HEK293 (cell line): ENCODE data around the gene CREB5.
A peak's percentile ranks its signal among the peaks of the same experiment; 100 is the strongest.

Experiments used
- CTCF ChIA-PET: fragments of 350-600 bp; formaldehyde crosslinking; extraction: SDS; loops from one replicate; lab custom pipeline; 2021; ENCODE audit warnings: antibody characterized with exemption; lab: Yijun Ruan, JAX
- POLR2A ChIA-PET: fragments of 300-600 bp; formaldehyde crosslinking; extraction: SDS; loops from one replicate; lab custom pipeline; 2020; ENCODE audit warnings: antibody characterized with exemption, inconsistent platforms; lab: Yijun Ruan, JAX
- H3K27ac ChIP-seq: fragments of 200-500 bp; sonication (Bioruptor generic); 2 replicates; pipeline ENCODE4 v1.5.1; 2014; ENCODE audit warnings: low read depth, low read length, control low read depth, inconsistent platforms; ENCODE audit errors: extremely low read depth
- H3K36me3 ChIP-seq, 2 experiments: fragments of 200-500 bp in 1 of 2; sonication (Bioruptor generic) in 1 of 2; 1 replicate in 1 of 2; 2 replicates in 1 of 2; pipeline ENCODE4 v1.5.1; 2014 to 2017; ENCODE audit warnings: inconsistent platforms in 2 of 2, low read length in 2 of 2; ENCODE audit not compliant: control insufficient read depth in 2 of 2, insufficient read depth in 1 of 2
- H3K4me1 ChIP-seq: fragments of 200-500 bp; sonication (Bioruptor generic); 2 replicates; pipeline ENCODE4 v1.5.1; 2014; ENCODE audit warnings: mild to moderate bottlenecking, low read length, inconsistent platforms; ENCODE audit not compliant: control insufficient read depth, insufficient read depth
- H3K4me3 ChIP-seq: 2 replicates; pipeline ENCODE4 v1.5.1; 2011; ENCODE audit warnings: low read depth, mild to moderate bottlenecking, control low read depth, low read length, moderate library complexity
- H3K9me3 ChIP-seq: fragments of 200-500 bp; sonication (Bioruptor generic); 2 replicates; pipeline ENCODE4 v1.5.1; 2014; ENCODE audit warnings: low read depth, low read length, inconsistent platforms; ENCODE audit not compliant: control insufficient read depth, insufficient read depth
- BCL11B ChIP-seq: fragments of 450-650 bp; formaldehyde crosslinking; IDR thresholded peaks from 2 replicates; pipeline ENCODE4 v1.5.1; 2016; ENCODE audit warnings: low read depth, missing biosample characterization, missing genetic modification characterization
- BCL6B ChIP-seq: fragments of 450-650 bp; formaldehyde crosslinking; IDR thresholded peaks from 2 replicates; pipeline ENCODE4 v1.5.1; 2017; ENCODE audit warnings: missing biosample characterization, missing genetic modification characterization
- KLF1 ChIP-seq: fragments of 450-650 bp; formaldehyde crosslinking; IDR thresholded peaks from 2 replicates; pipeline ENCODE4 v1.5.1; 2016; ENCODE audit warnings: missing biosample characterization, missing genetic modification characterization
- KLF17 ChIP-seq: fragments of 450-650 bp; formaldehyde crosslinking; IDR thresholded peaks from 2 replicates; pipeline ENCODE4 v1.5.1; 2016; ENCODE audit warnings: missing biosample characterization, missing genetic modification characterization
- KLF9 ChIP-seq: fragments of 450-650 bp; formaldehyde crosslinking; IDR thresholded peaks from 2 replicates; pipeline ENCODE4 v1.5.1; 2016; ENCODE audit warnings: missing biosample characterization, missing genetic modification characterization, low read depth
- MYNN ChIP-seq: fragments of 450-650 bp; formaldehyde crosslinking; IDR thresholded peaks from 2 replicates; pipeline ENCODE4 v1.5.1; 2016; ENCODE audit warnings: missing biosample characterization, missing genetic modification characterization, borderline replicate concordance
- SP7 ChIP-seq: fragments of 450-650 bp; formaldehyde crosslinking; IDR thresholded peaks from 2 replicates; pipeline ENCODE4 v1.5.1; 2016; ENCODE audit warnings: missing biosample characterization, missing genetic modification characterization
- YY1 ChIP-seq: fragments of 450-650 bp; formaldehyde crosslinking; IDR thresholded peaks from 2 replicates; pipeline ENCODE4 v1.5.1; 2018; ENCODE audit warnings: missing biosample characterization, missing genetic modification characterization
- ZBTB8A ChIP-seq: fragments of 450-650 bp; formaldehyde crosslinking; IDR thresholded peaks from 2 replicates; pipeline ENCODE4 v1.5.1; 2016; ENCODE audit warnings: missing biosample characterization, missing genetic modification characterization
- ZNF18 ChIP-seq: fragments of 450-650 bp; formaldehyde crosslinking; IDR thresholded peaks from 2 replicates; pipeline ENCODE4 v1.5.1; 2016; ENCODE audit warnings: missing biosample characterization, missing genetic modification characterization
- ZNF221 ChIP-seq: fragments of 450-650 bp; formaldehyde crosslinking; IDR thresholded peaks from 2 replicates; pipeline ENCODE4 v1.5.1; 2017; ENCODE audit warnings: missing biosample characterization, missing genetic modification characterization, borderline replicate concordance
- ZNF335 ChIP-seq: fragments of 450-650 bp; formaldehyde crosslinking; conservative IDR thresholded peaks from 2 replicates; pipeline ENCODE4 v1.5.1; 2016; ENCODE audit warnings: missing biosample characterization, missing genetic modification characterization
- ZNF350 ChIP-seq: fragments of 450-650 bp; formaldehyde crosslinking; IDR thresholded peaks from 2 replicates; pipeline ENCODE4 v1.5.0; 2017; ENCODE audit warnings: missing biosample characterization, mild to moderate bottlenecking, missing genetic modification characterization
- ZNF514 ChIP-seq: fragments of 450-650 bp; formaldehyde crosslinking; IDR thresholded peaks from 2 replicates; pipeline ENCODE4 v1.5.1; 2016; ENCODE audit warnings: missing biosample characterization, missing genetic modification characterization
- ZNF629 ChIP-seq: fragments of 450-650 bp; formaldehyde crosslinking; IDR thresholded peaks from 2 replicates; pipeline ENCODE4 v1.5.1; 2017; ENCODE audit warnings: missing biosample characterization, missing genetic modification characterization
- ZNF677 ChIP-seq: fragments of 450-650 bp; IDR thresholded peaks from 2 replicates; pipeline ENCODE4 v1.5.0; 2018; ENCODE audit warnings: missing biosample characterization, mild to moderate bottlenecking, missing genetic modification characterization, moderate library complexity
- ZNF701 ChIP-seq: fragments of 450-650 bp; formaldehyde crosslinking; IDR thresholded peaks from 2 replicates; pipeline ENCODE4 v1.5.1; 2016; ENCODE audit warnings: missing biosample characterization, missing genetic modification characterization
- ZNF777 ChIP-seq: fragments of 450-650 bp; formaldehyde crosslinking; IDR thresholded peaks from 2 replicates; pipeline ENCODE4 v1.5.1; 2017; ENCODE audit warnings: missing biosample characterization, missing genetic modification characterization, borderline replicate concordance
- ZNF830 ChIP-seq: fragments of 450-650 bp; IDR thresholded peaks from 2 replicates; pipeline ENCODE4 v1.5.0; 2018; ENCODE audit warnings: missing biosample characterization, missing genetic modification characterization, low read depth, mild to moderate bottlenecking, moderate library complexity
- ZSCAN18 ChIP-seq: fragments of 450-650 bp; formaldehyde crosslinking; IDR thresholded peaks from 2 replicates; pipeline ENCODE4 v1.5.1; 2016; ENCODE audit warnings: missing biosample characterization, missing genetic modification characterization
- TF ChIP-seq, protein P1 (sequence below): fragments of 450-650 bp; formaldehyde crosslinking; IDR thresholded peaks from 2 replicates; pipeline ENCODE4 v1.5.1; 2016; ENCODE audit warnings: missing biosample characterization, missing genetic modification characterization

Gene CREB5

GRCh38 chr7:28573651-28574301 lies 161.5 kb downstream of the CREB5 start (continued):
- TF ChIP-seq, protein P1, sequence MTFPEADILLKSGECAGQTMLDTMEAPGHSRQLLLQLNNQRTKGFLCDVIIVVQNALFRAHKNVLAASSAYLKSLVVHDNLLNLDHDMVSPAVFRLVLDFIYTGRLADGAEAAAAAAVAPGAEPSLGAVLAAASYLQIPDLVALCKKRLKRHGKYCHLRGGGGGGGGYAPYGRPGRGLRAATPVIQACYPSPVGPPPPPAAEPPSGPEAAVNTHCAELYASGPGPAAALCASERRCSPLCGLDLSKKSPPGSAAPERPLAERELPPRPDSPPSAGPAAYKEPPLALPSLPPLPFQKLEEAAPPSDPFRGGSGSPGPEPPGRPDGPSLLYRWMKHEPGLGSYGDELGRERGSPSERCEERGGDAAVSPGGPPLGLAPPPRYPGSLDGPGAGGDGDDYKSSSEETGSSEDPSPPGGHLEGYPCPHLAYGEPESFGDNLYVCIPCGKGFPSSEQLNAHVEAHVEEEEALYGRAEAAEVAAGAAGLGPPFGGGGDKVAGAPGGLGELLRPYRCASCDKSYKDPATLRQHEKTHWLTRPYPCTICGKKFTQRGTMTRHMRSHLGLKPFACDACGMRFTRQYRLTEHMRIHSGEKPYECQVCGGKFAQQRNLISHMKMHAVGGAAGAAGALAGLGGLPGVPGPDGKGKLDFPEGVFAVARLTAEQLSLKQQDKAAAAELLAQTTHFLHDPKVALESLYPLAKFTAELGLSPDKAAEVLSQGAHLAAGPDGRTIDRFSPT (tag by site-specific recombination) = no peak
- no peak for TF ChIP-seq ZNF701 (tag by site-specific recombination)
- TF ChIP-seq ZSCAN18 (tag by site-specific recombination) = no peak
- no peak for TF ChIP-seq YY1 (tag by site-specific recombination)
- no peak for TF ChIP-seq KLF9 (tag by site-specific recombination)
- TF ChIP-seq ZNF350 (tag by site-specific recombination) = no peak
- TF ChIP-seq ZBTB8A (tag by site-specific recombination) = no peak
- peak; percentile 18; the same call in 1 of the 2 replicates for TF ChIP-seq ZNF335
- TF ChIP-seq BCL6B (tag by site-specific recombination) = no peak
- TF ChIP-seq ZNF830 (tag by site-specific recombination) = no peak

DNA sequence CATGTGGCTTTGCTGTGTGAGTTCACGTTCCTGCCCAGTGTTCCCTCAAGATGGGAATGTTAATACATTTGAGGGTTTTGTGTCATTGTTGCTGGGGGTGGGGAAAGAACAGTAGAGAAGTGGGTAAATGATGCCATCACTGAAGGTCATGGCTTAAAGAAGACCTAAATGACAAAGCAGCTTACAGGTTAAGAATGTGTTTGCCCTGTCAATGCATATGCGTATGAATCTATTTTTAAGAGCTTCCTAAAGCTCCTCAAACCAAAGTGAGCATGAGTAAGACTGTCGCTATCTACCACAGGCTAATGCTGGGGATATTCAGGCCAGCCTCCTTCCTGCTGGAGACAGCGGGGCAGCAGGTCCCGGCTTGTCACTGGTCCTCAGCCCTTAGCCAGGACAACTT lies 162.9 kb downstream of the CREB5 start:
- Histone ChIP-seq H3K4me3 (no peak overlapping the region), H3K4me1 (peaks cover 27% of the 10 kb centered on the region), H3K9me3 (no peaks in the 10 kb centered on the region), H3K36me3 (no peaks in the 10 kb centered on the region), H3K27ac (no peak overlapping the region)
- TF ChIP-seq ZNF514 (no peak), KLF1 (tag by site-specific recombination) (no peak), ZNF777 (no peak), ZNF18 (tag by site-specific recombination) (no peak), ZNF629 (tag by site-specific recombination) (no peak), MYNN (tag by site-specific recombination) (no peak), ZNF221 (tag by site-specific recombination) (no peak), BCL11B (tag by site-specific recombination) (no peak), ZNF677 (tag by site-specific recombination) (no peak), SP7 (tag by site-specific recombination) (no peak), KLF17 (no peak)
- POLR2A ChIA-PET = interaction anchor here (1.0 kb wide), 1 partner anchor 52 kb away, joined by 3 read pairs; no protein-coding TSS in a partner anchor
- CTCF ChIA-PET = interaction anchor here (0.6 to 0.8 kb wide), 5 partner anchors 31 to 1395 kb away, joined by 3 to 4 read pairs (median 3); no protein-coding TSS in a partner anchor
